Stimulated activated CD8-positive, alpha-beta memory T cell treated with anti-CD3 and anti-CD28 coated beads, Interleukin-12 subunit alpha, Interleukin-12 subunit beta, amount 100 ng/mL, for 1 hour (primary cell): ENCODE measurements around the gene CCSER2.
"Not testable (repeated sequence)": the region's sequence is repeated elsewhere in the genome, so short reads cannot be mapped to it uniquely, and the experiment has no call there.

Experiments used
- DNase-seq: peaks from one replicate; pipeline ENCODE4 v3.0.0-alpha.2; 2020; ENCODE audit warnings: low read depth

CCSER2 gene

DNA sequence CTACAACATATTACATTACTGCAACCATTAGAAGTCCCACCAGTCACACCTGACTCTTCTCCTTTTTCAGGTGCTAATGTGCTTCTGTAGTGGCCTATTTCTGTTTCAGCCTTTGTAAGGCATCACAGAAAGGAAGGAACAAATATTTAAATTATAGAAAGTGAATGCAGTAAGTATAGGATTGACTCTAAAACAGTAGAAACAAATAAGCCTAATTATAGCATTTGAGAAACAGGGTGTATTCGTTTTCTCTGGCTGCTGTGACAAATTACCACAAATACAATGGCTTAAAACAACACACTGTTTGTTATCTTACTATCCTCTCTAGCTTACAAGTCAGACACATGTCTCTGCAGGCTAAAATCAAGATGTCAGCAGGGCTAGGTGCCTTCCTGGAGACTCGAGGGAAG lies 69.4 kb downstream of the CCSER2 start:
- DNase-seq: no peak

DNA sequence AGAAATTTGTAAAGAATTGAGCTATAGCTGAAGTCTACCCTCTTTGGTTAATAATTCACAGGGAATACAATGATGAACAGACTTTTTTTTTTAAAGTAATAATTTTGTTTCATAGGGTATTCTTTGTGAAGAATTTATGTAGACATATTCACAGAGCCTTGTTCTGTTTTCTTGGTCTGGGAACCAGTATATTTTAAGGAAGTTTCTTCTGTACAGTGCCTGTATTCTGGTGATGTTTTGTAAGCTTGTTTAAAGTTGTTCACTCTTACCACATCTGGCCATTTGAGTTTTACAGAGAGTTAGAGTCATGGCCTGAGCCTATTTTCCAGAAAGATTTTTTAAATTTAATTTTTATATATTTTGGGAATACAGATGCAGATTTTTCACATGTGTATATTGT lies 70.3 kb downstream of the CCSER2 start:
- no peak for DNase-seq

DNA sequence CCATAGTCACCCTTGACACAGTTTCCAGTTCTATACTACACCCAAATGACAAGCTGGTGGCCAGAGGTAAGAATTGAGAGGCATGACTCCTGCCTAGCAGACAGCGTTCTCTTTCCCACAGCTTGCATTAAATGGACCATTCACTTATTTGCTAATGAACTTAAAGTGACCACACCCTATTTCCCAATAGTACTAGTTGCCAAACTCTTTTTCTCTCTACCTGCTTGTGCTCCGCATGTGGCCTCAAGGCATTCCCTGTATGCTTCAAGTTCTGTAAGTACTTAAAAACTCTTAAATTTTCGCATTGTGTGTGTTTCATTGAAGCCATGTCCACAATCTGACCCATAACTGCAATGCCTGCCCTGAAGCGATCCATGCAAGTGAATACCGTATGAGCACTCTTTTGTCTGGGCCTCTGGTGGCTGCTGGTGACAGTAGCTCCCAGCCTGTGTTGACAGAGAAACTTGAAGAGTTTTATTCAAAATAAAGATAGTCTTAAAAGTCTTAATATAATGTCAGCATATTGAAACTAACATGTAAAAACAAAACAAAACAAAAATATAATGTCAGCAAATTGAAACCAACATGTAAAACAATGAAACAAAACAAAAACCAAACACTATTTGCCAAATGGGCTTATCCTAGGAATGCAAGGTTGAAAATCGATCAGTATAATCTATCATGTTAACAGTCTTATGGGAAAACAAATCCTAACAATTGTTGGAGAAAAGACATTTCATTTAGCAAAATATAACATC lies 73.6 kb downstream of the CCSER2 start:
- no peak for DNase-seq

DNA sequence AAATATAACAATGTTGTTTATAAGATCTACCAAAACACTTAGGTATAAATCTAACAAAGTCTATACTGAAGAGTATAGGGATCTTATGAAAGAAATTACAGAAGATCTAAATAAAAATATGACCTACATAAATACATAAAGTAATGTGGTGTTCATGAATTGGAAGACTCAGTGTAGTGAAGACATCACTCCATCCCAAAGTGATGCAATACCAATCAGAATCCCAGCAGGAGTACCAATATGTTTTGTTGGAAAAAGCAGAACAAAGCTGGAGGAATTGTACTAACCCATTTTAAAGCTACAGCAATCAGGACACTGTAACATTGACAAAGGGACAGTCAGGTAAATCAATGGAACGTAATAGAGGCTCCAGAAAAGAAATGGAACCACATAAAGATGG lies 76.4 kb downstream of the CCSER2 start:
- DNase-seq: no peak

DNA sequence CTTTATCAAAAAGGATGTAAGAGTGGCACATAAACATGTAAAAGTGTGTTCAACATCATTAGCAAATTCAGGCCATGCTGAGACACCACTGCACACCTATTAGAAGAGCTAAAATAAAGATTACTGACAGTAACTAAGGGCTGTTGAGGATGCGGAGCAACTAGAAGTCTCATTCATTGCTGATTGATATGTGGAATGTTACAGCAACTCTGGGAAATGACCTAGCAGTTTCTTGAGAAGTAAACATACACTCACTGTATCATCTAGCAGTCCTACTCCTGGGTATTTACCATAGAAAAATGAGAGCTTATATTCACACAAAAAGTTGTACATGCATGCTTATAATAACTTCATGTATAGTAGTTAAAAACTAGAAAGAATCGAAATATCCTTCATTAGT lies 77.3 kb downstream of the CCSER2 start:
- no peak for DNase-seq

DNA sequence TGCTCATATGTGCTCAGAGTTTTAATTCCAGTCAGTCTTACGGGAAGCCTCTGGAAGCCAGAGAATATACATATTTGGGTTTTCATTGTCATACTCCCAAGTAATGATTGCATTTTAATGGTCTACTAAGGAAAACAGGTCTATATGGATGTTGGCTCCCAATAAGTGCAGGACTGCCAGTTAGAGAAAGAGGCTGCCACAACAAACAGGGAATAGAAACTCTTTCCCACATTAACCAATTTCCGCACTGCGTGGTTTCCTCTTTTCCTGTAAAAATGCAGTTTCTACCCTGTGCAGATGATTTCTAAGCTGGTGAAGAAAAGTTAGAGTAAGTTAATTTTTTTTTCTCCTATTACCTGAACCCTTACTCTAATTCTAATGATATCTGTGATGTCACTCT lies 78.2 kb downstream of the CCSER2 start:
- DNase-seq: no peak

DNA sequence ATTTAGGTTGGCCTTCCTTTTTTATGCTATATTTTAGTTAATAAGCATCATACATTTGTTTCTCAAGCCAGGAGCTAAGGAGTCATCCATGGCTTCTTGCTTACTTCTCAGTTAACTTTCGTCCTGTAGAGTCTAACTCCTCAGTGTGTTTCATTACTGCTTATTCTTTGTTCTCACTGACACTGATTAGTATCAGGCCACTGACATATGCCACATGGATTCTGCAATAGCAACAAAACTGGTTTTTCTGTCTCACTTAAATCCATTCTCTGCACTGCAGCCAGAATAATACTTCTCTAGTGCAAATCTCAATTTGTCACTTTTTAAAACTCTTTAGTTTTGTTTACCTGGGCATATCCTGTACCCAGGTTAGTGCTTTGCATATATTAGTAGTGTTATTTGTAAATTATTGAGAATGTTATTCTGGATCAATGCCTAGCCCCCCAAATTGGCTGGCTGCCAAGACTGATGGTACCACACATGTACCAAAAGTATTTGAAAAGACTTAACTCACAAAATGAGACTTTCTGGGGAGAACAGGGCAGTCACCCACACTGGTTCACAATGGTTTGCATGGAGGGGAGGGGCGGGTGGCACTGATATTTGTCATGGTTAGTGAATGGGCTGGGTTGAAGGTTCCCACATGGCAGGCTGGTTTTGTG lies 79.1 kb downstream of the CCSER2 start:
- DNase-seq: no peak

DNA sequence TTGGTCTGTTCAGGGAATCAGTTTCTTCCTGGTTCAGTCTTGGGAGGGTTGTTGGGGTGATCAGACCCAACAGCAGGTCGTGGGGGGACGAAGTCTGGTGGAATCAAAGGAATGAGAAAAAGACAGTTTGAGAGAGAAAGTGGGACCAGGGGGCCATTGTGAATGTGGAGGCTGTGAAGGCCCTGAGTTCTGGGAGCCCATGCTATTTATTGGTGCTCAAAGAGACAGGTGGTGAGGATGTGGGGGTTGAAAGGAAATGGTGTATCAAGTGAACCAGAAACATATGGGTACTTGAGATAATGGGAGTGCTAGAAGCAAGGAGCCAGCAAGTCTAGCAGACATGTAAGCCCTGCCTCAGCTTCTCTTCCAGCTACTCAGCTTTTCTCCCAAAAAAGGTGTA lies 84.1 kb downstream of the CCSER2 start:
- no peak for DNase-seq

- DNase-seq: not testable (repeated sequence)
Observed at GRCh38 chr10:84414110-84414509, 85.7 kb downstream of the CCSER2 start.

DNA sequence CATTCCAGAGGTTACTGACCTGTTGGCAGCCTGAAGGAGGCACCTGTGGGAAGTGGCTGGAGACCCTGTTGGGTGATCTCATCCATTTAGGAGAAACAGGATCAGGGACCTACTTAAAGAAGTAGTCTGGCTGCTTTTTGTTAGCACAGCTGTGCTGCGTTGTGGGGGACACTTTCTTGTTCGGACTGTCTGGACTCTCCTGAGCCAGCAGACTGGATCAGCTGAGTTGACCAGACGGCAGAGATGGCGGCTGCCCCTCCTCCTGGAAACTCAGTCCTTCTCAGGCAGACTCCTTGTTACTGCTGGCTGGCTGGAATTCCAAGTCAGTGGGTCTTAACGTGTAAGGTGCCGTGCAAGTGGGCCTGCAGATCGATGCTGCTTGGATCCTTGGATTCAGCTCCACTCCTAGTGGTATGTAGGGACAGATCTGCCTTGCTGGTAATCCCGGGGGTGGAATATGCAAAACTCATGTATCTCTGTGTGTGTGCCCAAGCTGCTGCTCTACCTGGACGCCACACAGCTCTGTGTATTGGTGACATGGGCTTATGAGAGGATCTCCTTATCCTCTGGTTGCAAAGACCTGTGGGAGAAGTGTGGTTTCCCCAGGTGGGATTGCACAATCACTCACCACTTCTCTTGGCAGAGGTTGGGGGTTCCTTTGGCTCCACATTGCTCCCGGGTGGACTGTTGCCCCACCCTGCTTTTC lies 87.3 kb downstream of the CCSER2 start:
- DNase-seq: no peak

- no peak for DNase-seq
Observed at GRCh38 chr10:84416245-84416555, 87.8 kb downstream of the CCSER2 start.

DNA sequence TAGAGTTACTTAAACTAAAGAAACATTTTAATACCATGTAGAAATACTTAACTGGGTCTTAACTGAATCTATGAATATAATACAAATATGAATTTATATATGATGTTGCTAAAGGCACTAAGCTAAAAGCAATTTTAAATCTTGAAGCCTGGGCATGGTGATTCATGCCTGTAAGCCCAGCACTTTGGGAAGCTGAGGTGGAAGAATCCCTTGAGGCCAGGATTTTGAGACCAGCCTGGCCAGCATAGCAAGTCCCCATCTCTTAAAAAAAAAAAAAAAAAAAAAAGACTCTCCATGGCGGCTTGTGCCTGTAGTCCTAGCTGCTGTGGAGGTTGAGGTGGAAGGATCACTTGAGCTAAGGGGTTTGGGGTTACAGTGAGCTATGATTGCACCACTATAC lies 95.3 kb downstream of the CCSER2 start:
- no peak for DNase-seq

- no peak for DNase-seq
Observed at GRCh38 chr10:84424731-84425167, 96.4 kb downstream of the CCSER2 start.

- DNase-seq: no peak
Observed at GRCh38 chr10:84427903-84428650, 99.7 kb downstream of the CCSER2 start.

GRCh38 chr10:84428711-84429110 lies 100.3 kb downstream of the CCSER2 start:
- DNase-seq: no peak

DNA sequence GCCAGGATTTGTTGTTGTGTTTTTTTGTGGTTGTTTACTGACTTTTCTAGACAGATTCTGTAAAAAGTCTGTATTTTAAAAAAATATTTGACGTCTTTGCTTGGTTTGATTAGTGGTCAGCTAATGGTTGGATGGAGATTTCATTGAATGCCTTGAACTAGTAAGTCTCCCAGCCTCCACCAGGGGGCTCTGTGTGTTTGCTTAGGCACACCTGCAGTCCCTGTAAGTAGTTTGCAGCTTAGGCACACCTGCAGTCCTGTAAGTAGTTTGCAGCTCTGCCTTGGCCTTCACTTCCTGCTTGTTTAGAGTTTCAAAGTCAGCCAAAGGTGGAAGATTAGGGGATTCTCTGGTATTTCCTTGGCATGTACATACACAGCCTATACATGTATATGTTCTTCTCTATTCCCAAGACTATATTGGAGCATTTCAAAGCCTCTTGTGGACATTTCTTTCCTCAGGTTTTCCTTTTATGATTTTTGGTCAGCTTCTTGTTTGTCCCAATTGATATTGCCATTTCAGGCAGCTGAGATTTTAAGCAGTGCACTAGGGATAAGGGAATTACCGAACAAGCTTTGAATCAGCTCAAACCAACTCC lies 101.6 kb downstream of the CCSER2 start:
- DNase-seq: peak; percentile 42

- DNase-seq: no peak
Observed at GRCh38 chr10:84432891-84433290, 104.5 kb downstream of the CCSER2 start.

GRCh38 chr10:84440781-84441180 lies 112.4 kb downstream of the CCSER2 start:
- DNase-seq: no peak

DNA sequence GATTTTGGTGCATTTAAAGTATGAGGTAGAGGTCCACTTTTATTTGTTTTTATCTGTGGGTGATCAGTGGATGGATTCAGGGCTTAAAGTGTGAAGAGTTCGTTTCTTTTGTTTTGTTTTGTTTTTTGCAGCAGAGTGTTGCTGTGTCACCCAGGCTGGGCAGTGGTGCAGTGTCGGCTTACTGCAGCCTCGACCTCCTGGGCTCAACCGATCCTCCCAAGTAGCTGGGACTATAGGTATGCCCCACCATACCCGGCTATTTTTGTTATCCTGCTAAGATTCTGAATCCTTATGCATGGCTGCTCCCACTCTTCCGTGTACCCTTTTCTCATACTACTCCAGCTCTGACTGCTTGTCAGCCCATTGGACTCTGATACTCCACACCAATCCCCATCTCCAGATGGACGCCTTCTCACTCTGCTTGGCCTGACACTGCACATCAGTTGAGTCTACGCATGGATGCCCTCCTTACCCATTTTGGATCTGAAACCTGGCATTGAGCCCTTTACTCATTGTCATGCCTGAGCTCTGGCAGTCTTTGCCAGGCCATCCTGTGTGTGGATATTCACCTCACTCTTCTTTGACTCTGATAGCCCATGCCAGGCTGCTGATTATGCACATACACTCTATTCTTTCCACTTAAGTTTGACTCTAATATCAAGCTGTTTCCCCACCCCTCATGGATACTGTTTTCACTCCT lies 119.5 kb downstream of the CCSER2 start:
- DNase-seq: no peak

GRCh38 chr10:84449351-84449750 lies 121.0 kb downstream of the CCSER2 start:
- not testable (repeated sequence) for DNase-seq

GRCh38 chr10:84452003-84452402 lies 123.6 kb downstream of the CCSER2 start:
- DNase-seq: no peak

DNA sequence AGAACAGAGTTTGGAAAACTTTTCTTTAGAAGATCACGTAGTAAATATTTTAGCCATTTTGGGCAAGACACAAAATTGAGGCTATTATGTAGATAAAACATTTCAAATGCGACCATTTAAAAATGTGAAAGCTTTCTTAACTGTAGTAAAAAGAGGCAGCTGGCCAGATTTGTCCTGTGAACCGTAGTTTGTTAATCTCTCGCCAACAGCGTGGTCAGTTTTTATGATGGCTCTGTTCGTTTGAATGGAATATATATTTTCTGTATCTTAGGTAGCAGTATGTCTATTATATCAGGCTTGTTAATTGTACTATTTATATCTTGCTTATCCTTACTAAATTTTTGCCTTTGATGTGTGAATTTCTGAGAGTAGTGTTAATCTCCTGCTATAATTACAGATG lies 124.9 kb downstream of the CCSER2 start:
- no peak for DNase-seq
